Suprapubic skin (tissue), 4 donors: Measurements from ENCODE around the gene CGNL1. TPM values are rescaled to one million over a fixed set of nuclear protein-coding genes. Genes with fewer than 3 reads are reported as not detected.

Experiments used
- DNase-seq, 2 donors: peaks; one replicate each; pipeline ENCODE4 v3.0.0-alpha.2; 2019; ENCODE audit warnings: low spot score in 2 of 2
- H3K27ac ChIP-seq: fragments of 200-600 bp; sonication (generic); one replicate; pipeline ENCODE4 v1.5.1; 2019
- H3K27me3 ChIP-seq: fragments of 200-600 bp; sonication (generic); one replicate; pipeline ENCODE4 v1.5.1; 2019
- H3K36me3 ChIP-seq: fragments of 200-600 bp; sonication (generic); one replicate; pipeline ENCODE4 v1.5.1; 2019
- H3K4me1 ChIP-seq: fragments of 200-600 bp; sonication (generic); one replicate; pipeline ENCODE4 v1.5.1; 2019
- H3K4me3 ChIP-seq: fragments of 200-600 bp; sonication (generic); one replicate; pipeline ENCODE4 v1.5.1; 2019; ENCODE audit warnings: mild to moderate bottlenecking
- H3K9me3 ChIP-seq: fragments of 200-600 bp; sonication (generic); one replicate; pipeline ENCODE4 v1.5.1; 2019
- EP300 ChIP-seq: sonication (generic); formaldehyde crosslinking; IDR thresholded peaks from one replicate; pipeline ENCODE4 v1.6.1; 2017; ENCODE audit warnings: antibody characterized with exemption
- POLR2A ChIP-seq, 2 donors: fragments of 450-650 bp; IDR thresholded peaks; one replicate each; pipeline ENCODE4 v1.6.1; 2017; ENCODE audit warnings: antibody characterized with exemption in 2 of 2, mild to moderate bottlenecking in 2 of 2, moderate library complexity in 2 of 2
- POLR2AphosphoS5 ChIP-seq, 3 donors: sonication (generic); formaldehyde crosslinking; IDR thresholded peaks; one replicate each; pipeline ENCODE4 v1.6.1; 2017; ENCODE audit warnings: antibody characterized with exemption in 3 of 3
- WGBS: methylation state at CpG from one replicate; pipeline ENCODE4 v1.1.5; 2018; 5-methylcytosine and 5-hydroxymethylcytosine counted together
- total RNA-seq, 4 donors: library from RNA; depleted of rRNA; stranded (reverse); fragments of >200 nt; gene quantifications; one replicate each; pipeline ENCODE4 v1.1.0, GENCODE V29; 2016
- TF ChIP-seq, protein P1 (sequence below), 2 donors: fragments of 200-600 bp in 1 of 2; fragments of 450-650 bp in 1 of 2; sonication (generic) in 1 of 2; IDR thresholded peaks; one replicate each; pipeline ENCODE4 v1.5.1; 2016 to 2019; ENCODE audit warnings: antibody characterized with exemption in 2 of 2, mild to moderate bottlenecking in 1 of 2, moderate library complexity in 1 of 2

The CGNL1 gene
- total RNA-seq, 4 donors from 2014 or later: 7.1 to 27.0 (median 14.2) TPM

DNA sequence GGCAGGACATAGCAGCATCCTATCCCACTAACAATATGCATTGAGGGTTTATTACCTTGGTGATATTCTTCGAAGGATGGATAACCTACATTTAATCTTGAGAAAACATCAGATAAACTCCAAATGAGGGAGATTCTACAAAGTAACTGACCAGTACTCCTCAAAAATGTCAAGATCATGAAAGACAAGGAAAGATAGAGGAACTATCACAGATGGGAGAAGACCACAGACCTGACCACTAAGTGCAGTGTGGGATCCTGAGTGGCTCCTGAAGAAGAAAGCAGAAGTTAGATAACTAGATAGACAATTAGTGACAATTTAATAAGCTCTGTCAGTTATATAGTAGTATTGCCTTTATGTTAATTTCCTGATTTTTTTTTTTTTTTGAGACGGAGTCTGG, 17.7 kb upstream of the CGNL1 start:
- H3K4me3 ChIP-seq: no peak overlapping the region
- no peak for TF ChIP-seq POLR2AphosphoS5 (IDR thresholded peaks at IDR 0.05)
- H3K9me3 ChIP-seq: no peaks in the 10 kb centered on the region
- no peak for DNase-seq
- 71% methylated on average over 2 of the region's 2 CpGs for WGBS
- H3K27ac ChIP-seq: no peak overlapping the region
- no peaks in the 10 kb centered on the region for H3K27me3 ChIP-seq
- H3K4me1 ChIP-seq: no peaks in the 10 kb centered on the region
- no peaks in the 10 kb centered on the region for H3K36me3 ChIP-seq

DNA sequence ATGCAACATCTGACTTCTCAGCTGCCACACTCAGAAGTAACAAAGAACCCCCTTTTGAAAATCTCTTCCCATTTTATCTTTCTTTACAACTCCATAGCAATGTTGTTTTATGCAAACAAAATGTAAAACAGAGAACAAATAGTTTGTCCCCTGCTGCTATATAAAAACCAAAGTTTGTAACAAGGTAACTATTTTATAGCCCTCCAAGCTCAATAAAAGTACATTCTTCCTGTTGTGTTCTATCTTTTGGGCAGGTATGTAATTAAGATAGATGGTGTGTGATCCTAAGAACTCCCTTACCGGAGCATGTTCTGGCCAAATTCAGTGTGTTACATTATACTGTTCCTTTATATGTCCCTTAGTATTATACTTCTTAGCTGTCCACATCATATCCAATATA, 12.6 kb upstream of the CGNL1 start:
- no peak overlapping the region for H3K27ac ChIP-seq
- TF ChIP-seq, protein P1, sequence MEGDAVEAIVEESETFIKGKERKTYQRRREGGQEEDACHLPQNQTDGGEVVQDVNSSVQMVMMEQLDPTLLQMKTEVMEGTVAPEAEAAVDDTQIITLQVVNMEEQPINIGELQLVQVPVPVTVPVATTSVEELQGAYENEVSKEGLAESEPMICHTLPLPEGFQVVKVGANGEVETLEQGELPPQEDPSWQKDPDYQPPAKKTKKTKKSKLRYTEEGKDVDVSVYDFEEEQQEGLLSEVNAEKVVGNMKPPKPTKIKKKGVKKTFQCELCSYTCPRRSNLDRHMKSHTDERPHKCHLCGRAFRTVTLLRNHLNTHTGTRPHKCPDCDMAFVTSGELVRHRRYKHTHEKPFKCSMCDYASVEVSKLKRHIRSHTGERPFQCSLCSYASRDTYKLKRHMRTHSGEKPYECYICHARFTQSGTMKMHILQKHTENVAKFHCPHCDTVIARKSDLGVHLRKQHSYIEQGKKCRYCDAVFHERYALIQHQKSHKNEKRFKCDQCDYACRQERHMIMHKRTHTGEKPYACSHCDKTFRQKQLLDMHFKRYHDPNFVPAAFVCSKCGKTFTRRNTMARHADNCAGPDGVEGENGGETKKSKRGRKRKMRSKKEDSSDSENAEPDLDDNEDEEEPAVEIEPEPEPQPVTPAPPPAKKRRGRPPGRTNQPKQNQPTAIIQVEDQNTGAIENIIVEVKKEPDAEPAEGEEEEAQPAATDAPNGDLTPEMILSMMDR (IDR thresholded peaks at IDR 0.05): no peak
- TF ChIP-seq POLR2AphosphoS5 (IDR thresholded peaks at IDR 0.05) (no peak), EP300 (no peak), POLR2A (IDR thresholded peaks at IDR 0.05) (no peak)
- no peaks in the 10 kb centered on the region for H3K9me3 ChIP-seq
- no peaks in the 10 kb centered on the region for H3K36me3 ChIP-seq
- H3K27me3 ChIP-seq: no peaks in the 10 kb centered on the region
- DNase-seq: no peak
- 90% methylated on average over 1 of the region's 1 CpG for WGBS
- no peak overlapping the region for H3K4me3 ChIP-seq
- H3K4me1 ChIP-seq: no peaks in the 10 kb centered on the region

DNA sequence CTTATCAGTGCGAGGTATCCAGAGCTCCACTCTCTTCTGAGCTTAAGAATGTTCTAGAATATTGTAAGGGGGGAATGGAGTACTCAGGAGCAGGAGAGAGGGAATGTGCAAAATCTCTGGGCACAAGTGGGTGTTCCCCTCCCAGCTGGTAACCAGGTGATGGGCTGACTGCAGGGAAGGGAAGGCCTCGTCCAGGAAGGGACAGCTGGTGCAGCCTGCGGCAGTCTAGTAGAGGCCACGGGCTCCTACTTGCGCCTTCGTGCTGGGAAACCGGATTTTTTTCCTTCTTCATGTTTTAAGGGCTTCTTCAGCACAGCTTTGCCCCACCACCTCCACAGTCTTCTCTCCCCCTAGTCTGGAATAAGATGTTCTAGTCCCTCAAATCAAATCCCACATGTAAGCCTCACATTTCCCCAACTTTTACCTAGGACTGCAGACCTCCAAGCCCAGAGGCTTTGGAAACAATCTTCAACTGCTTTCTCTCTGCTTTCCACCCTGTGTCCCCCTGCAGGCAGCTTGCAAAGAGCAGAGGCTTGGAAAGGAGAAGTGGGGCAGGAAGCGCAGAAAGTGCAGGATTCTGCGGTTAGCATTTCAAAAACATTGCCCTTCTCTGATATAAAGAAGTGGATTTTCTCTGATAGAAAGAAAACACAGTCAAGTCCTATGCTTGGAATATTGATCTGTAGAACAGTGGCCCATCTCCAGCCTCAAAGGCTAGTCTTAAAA, 11.9 kb upstream of the CGNL1 start:
- no peaks in the 10 kb centered on the region for H3K4me1 ChIP-seq
- 85% methylated on average over 9 of the region's 9 CpGs for WGBS
- no peaks in the 10 kb centered on the region for H3K27me3 ChIP-seq
- H3K36me3 ChIP-seq: no peaks in the 10 kb centered on the region
- TF ChIP-seq, protein P1 (IDR thresholded peaks at IDR 0.05): no peak
- no peak for TF ChIP-seq POLR2AphosphoS5 (IDR thresholded peaks at IDR 0.05)
- TF ChIP-seq EP300: no peak
- TF ChIP-seq POLR2A (IDR thresholded peaks at IDR 0.05): no peak
- no peak overlapping the region for H3K27ac ChIP-seq
- no peak for DNase-seq
- no peak overlapping the region for H3K4me3 ChIP-seq
- no peaks in the 10 kb centered on the region for H3K9me3 ChIP-seq

DNA sequence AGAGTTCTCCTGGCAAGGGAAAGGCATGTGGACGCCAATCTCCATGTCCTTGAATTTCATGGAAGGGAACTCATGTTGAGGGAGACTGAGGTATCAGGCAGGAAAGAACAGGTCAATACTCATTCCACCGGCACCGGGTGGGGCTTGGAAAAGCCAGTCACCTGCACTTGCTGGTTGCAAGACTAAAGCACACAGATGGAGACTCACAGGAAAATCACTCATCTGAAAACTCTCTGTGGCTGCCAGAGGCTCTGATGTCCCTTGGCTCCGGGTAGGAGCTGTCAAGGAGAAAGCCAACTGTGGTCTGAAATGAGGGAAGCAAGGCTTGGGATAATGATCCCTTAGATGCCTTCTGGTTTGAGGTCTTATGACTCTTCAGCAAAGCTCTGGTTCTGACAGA, 8.7 kb upstream of the CGNL1 start:
- TF ChIP-seq EP300 (no peak), POLR2AphosphoS5 (IDR thresholded peaks at IDR 0.05) (no peak), POLR2A (IDR thresholded peaks at IDR 0.05) (no peak)
- TF ChIP-seq, protein P1 (IDR thresholded peaks at IDR 0.05): no peak
- no peak for DNase-seq
- 67% methylated on average over 4 of the region's 4 CpGs for WGBS
- no peak overlapping the region for H3K4me3 ChIP-seq
- H3K27me3 ChIP-seq: no peaks in the 10 kb centered on the region
- no peak overlapping the region for H3K27ac ChIP-seq
- no peaks in the 10 kb centered on the region for H3K36me3 ChIP-seq
- H3K9me3 ChIP-seq: no peaks in the 10 kb centered on the region
- no peaks in the 10 kb centered on the region for H3K4me1 ChIP-seq

DNA sequence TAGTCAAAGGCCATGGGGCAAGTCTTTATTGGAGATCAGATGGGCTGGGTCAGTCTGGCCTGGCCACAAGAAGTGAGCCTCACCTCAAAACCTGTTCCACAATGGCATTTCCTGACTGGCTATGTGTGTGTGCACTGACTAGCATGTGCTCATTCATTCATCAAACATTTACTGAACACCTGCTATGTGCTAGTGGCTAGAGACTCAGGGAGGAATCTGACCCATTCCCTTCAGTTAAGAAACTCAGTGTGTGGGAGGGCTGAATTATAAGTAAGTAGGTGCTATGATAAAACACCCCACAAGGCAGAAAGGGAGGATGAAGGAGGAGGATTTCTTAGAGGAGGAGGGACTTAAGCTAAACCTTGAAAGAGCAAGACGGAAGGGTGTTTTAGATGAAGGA, 5.4 kb upstream of the CGNL1 start:
- Histone ChIP-seq H3K36me3 (no peaks in the 10 kb centered on the region), H3K27ac (no peak overlapping the region), H3K9me3 (no peaks in the 10 kb centered on the region), H3K4me3 (no peak overlapping the region), H3K27me3 (no peaks in the 10 kb centered on the region), H3K4me1 (no peaks in the 10 kb centered on the region)
- 94% methylated on average over 1 of the region's 1 CpG for WGBS
- DNase-seq: no peak
- no peak for TF ChIP-seq POLR2A (IDR thresholded peaks at IDR 0.05)
- TF ChIP-seq, protein P1 (IDR thresholded peaks at IDR 0.05): no peak
- TF ChIP-seq POLR2AphosphoS5 (IDR thresholded peaks at IDR 0.05): no peak
- no peak for TF ChIP-seq EP300
